Measurements from ENCODE around the gene SRRM4.

Gene SRRM4

GRCh38 chr12:119153477-119154434 is 172.4 kb downstream of the SRRM4 start:
- TF ChIP-seq FOXP2 (optimal IDR thresholded peaks at IDR 0.05; ENCODE audit: borderline replicate concordance, extremely low read depth, extremely low read length, insufficient read depth) (no peak), SIN3A (IDR thresholded peaks at IDR 0.05; ENCODE audit: borderline replicate concordance, insufficient read depth, low read length) (no peak), REST (IDR thresholded peaks at IDR 0.05; ENCODE audit: insufficient read depth in 1 of 2, low read depth in 2 of 2, low read length in 2 of 2) (no peak), TAF1 (IDR thresholded peaks at IDR 0.05; ENCODE audit: borderline replicate concordance, insufficient read depth, low read length) (no peak)

- TF ChIP-seq FOXP2 (optimal IDR thresholded peaks at IDR 0.05; ENCODE audit: borderline replicate concordance, extremely low read depth, extremely low read length, insufficient read depth) (no peak), SIN3A (IDR thresholded peaks at IDR 0.05; ENCODE audit: borderline replicate concordance, insufficient read depth, low read length) (no peak), REST (IDR thresholded peaks at IDR 0.05; ENCODE audit: insufficient read depth in 1 of 2, low read depth in 2 of 2, low read length in 2 of 2) (no peak), TAF1 (IDR thresholded peaks at IDR 0.05; ENCODE audit: borderline replicate concordance, insufficient read depth, low read length) (no peak), POLR2AphosphoS5 (IDR thresholded peaks at IDR 0.05; ENCODE audit: low read depth, low read length) (no peak)
These were observed 173.1 kb downstream of the SRRM4 start for GRCh38 chr12:119154435-119154818.

GRCh38 chr12:119156401-119157044 is 175.2 kb downstream of the SRRM4 start:
- TF ChIP-seq REST (IDR thresholded peaks at IDR 0.05; ENCODE audit: insufficient read depth in 1 of 2, low read depth in 2 of 2, low read length in 2 of 2) (no peak), SIN3A (IDR thresholded peaks at IDR 0.05; ENCODE audit: borderline replicate concordance, insufficient read depth, low read length) (no peak), FOXP2 (optimal IDR thresholded peaks at IDR 0.05; ENCODE audit: borderline replicate concordance, extremely low read depth, extremely low read length, insufficient read depth) (no peak), POLR2AphosphoS5 (IDR thresholded peaks at IDR 0.05; ENCODE audit: low read depth, low read length) (no peak), TAF1 (IDR thresholded peaks at IDR 0.05; ENCODE audit: borderline replicate concordance, insufficient read depth, low read length) (no peak)

- TF ChIP-seq TAF1 (IDR thresholded peaks at IDR 0.05; ENCODE audit: borderline replicate concordance, insufficient read depth, low read length) (no peak), FOXP2 (optimal IDR thresholded peaks at IDR 0.05; ENCODE audit: borderline replicate concordance, extremely low read depth, extremely low read length, insufficient read depth) (no peak), REST (IDR thresholded peaks at IDR 0.05; ENCODE audit: insufficient read depth in 1 of 2, low read depth in 2 of 2, low read length in 2 of 2) (no peak), SIN3A (IDR thresholded peaks at IDR 0.05; ENCODE audit: borderline replicate concordance, insufficient read depth, low read length) (no peak), POLR2AphosphoS5 (IDR thresholded peaks at IDR 0.05; ENCODE audit: low read depth, low read length) (no peak)
These were observed 176.2 kb downstream of the SRRM4 start for GRCh38 chr12:119157528-119157927.
